Heart left ventricle (tissue), 13 donors: ENCODE results near the gene SYNC.

Source experiments
- POLR2A ChIP-seq, 2 donors: fragments of 450-650 bp; IDR thresholded peaks; one replicate each; pipeline ENCODE4 v1.6.1; 2017; ENCODE audit warnings: antibody characterized with exemption in 2 of 2, mild to moderate bottlenecking in 2 of 2, moderate library complexity in 2 of 2
- TF ChIP-seq, protein P1 (sequence below), 12 donors: fragments of 200-600 bp; sonication (generic) in 4 of 12; IDR thresholded peaks; one replicate each; pipeline versions ENCODE4 v1.5.0 to v1.8.0; 2018 to 2022; ENCODE audit warnings: antibody characterized with exemption in 12 of 12, mild to moderate bottlenecking in 5 of 12
- donor health status: ischemic (EF 13 %, LVEDD 7.1; RV severe dilation, severe dysfunction).
- donor health status: DM: no; HTN: yes; CAD: no.
- donor health status: DM: no; HTN: no; CAD: no.
- donor health status: ischemic (EF 25% LVEDD 6.9; RV normal size, moderate dysfunction).
- donor health status: ischemic (EF 25% LVEDD 5.7; RV mildly dilated, moderate dysfunction).
- donor health status: ischemic (EF 35%, LVEDD 5.7; RV mildly dilated, moderate dysfunction).
- donor health status: nonischemic (EF 11% LVEDD 7.7; RV severe dilation, severe dysfunction).
- donor health status: DM: yes; HTN: yes; CAD: no.
- donor health status: PGD.
- donor health status: ischemic (EF 29% LVEDD 5.4; RV normal size, mild dysfunction).
- donor health status: nonischemic (EF 23%, LVEDD 6.1; RV moderate dilation, normal function).

DNA sequence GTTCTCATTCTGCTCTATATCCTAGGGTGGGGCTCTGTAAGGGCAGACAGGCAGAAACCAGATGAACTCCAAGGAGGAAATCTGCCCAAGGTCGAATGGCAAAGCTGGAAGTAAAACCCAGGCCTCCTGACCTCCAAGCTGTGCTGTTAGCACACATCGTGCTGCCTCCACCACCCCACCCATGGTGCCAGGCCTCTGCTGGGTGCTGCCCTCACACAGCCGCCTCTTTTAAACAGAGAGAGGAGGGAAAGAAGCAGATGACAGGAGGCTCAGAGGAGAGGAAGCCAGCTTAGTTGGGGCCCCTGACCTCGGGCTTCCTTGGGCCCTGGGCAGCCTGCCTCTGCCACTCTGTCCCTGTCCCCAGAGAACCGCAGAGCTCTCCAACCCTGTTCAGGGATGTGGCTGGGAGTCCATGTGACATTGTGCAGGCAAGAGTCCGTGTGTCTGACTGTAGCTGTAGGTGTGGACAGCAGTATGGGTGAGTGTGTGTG lies 1.1 kb downstream of the SYNC start:
- TF ChIP-seq POLR2A (IDR thresholded peaks at IDR 0.05) = no peak
- TF ChIP-seq, protein P1, sequence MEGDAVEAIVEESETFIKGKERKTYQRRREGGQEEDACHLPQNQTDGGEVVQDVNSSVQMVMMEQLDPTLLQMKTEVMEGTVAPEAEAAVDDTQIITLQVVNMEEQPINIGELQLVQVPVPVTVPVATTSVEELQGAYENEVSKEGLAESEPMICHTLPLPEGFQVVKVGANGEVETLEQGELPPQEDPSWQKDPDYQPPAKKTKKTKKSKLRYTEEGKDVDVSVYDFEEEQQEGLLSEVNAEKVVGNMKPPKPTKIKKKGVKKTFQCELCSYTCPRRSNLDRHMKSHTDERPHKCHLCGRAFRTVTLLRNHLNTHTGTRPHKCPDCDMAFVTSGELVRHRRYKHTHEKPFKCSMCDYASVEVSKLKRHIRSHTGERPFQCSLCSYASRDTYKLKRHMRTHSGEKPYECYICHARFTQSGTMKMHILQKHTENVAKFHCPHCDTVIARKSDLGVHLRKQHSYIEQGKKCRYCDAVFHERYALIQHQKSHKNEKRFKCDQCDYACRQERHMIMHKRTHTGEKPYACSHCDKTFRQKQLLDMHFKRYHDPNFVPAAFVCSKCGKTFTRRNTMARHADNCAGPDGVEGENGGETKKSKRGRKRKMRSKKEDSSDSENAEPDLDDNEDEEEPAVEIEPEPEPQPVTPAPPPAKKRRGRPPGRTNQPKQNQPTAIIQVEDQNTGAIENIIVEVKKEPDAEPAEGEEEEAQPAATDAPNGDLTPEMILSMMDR (IDR thresholded peaks at IDR 0.05) = no peak
